Mesothelial cell of epicardium (in vitro differentiated cells): ENCODE measurements around the gene HRH2. TPM values are rescaled to one million over a fixed set of nuclear protein-coding genes. Genes with fewer than 3 reads are reported as not detected.

ENCODE experiments used
- DNase-seq, 2 experiments: peaks; one replicate each; pipeline ENCODE4 v3.0.0; 2021; ENCODE audit warnings: low spot score in 2 of 2; ENCODE audit not compliant: unreplicated experiment in 2 of 2
- H3K27ac Mint-ChIP-seq: 2 replicates; pipeline ENCODE4 v1.8.0; 2021; ENCODE audit warnings: mixed read lengths
- H3K27me3 Mint-ChIP-seq: 2 replicates; pipeline ENCODE4 v1.8.0; 2021; ENCODE audit warnings: low read depth, mixed read lengths
- H3K36me3 Mint-ChIP-seq: 2 replicates; pipeline ENCODE4 v1.8.0; 2021; ENCODE audit warnings: mixed read lengths
- H3K4me1 Mint-ChIP-seq: 2 replicates; pipeline ENCODE4 v1.8.0; 2021; ENCODE audit warnings: mixed read lengths
- H3K4me3 Mint-ChIP-seq: 2 replicates; pipeline ENCODE4 v1.8.0; 2021; ENCODE audit warnings: mild to moderate bottlenecking, moderate library complexity, mixed read lengths
- H3K9me3 Mint-ChIP-seq: 2 replicates; pipeline ENCODE4 v1.8.0; 2021; ENCODE audit warnings: mixed read lengths
- CTCF ChIP-seq: fragments of 200-600 bp; sonication (generic); IDR thresholded peaks from one replicate; pipeline ENCODE4 v1.5.0; 2021; ENCODE audit warnings: antibody characterized with exemption; ENCODE audit not compliant: unreplicated experiment
- total RNA-seq: library from RNA; stranded (reverse); gene quantifications from 3 replicates; pipeline ENCODE4 v1.2.1, GENCODE V29; 2021

HRH2 gene
- total RNA-seq, 1 donor from 2014 or later, result 2.6 TPM

DNA sequence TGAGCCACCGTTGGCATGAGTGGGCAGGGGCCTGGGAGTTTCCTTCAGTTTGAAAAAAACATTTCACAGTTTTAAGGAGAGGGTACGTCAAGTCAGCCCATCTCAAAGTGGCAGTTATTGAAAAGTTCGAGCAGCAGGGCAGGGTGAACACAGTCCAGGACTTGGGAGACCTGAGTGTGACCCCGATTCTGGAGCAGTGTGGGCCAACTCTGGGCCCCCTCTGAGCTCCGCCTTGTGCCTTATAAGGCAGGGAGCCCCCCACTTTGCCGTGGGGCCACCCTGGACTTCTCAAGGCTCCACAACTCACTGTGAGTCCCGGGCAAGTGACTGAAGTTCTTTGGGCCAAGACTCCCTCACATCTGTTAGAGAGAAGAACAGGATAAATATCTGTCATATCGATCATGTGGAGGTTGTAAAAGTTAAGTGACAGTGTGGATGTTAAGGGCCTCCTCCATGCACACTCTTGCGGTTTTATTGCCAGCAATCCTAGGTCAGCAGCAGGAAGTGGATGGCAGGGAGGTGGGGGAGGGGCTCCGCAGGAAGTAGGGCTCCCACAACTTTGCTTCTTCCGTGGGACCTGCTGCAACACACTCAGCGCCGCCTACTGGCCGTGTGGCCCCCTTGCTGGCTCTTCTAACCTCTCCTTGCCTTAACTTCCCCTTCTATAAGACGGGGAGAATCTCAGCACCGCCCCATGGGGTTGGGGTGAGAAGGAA, 38.4 kb downstream of the HRH2 start:
- peaks cover 21% of the 10 kb centered on the region for H3K4me1 Mint-ChIP-seq
- H3K27ac Mint-ChIP-seq, result no peak overlapping the region
- no peak for DNase-seq
- H3K4me3 Mint-ChIP-seq, result no peak overlapping the region
- no peaks in the 10 kb centered on the region for H3K9me3 Mint-ChIP-seq
- no peaks in the 10 kb centered on the region for H3K27me3 Mint-ChIP-seq
- no peak for TF ChIP-seq CTCF
- no peaks in the 10 kb centered on the region for H3K36me3 Mint-ChIP-seq

DNA sequence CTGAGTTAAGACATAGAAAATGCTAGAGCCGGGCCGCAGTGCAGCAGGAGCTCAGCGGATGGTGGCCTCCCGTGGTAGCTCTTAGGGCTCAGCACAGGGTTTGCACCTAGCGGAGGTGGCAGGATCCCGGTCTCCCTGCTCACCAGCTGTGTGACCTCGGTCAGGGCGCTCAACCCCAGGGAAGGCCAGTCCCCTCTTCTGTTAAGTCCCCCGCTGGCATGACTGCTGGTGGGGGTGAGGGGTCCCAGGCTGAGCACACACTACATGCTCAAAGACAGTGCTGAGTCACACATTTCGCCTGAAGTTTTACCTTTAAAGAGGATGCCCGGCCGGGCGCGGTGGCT, 39.0 kb downstream of the HRH2 start:
- Mint-ChIP-seq H3K27me3 (no peaks in the 10 kb centered on the region), H3K27ac (no peak overlapping the region), H3K36me3 (no peaks in the 10 kb centered on the region), H3K4me3 (no peak overlapping the region), H3K4me1 (peaks cover 21% of the 10 kb centered on the region), H3K9me3 (peaks cover under 1% of the 10 kb centered on the region)
- DNase-seq, result no peak
- no peak for TF ChIP-seq CTCF

- H3K9me3 Mint-ChIP-seq, result peaks cover 5% of the 10 kb centered on the region
- no peak overlapping the region for H3K4me3 Mint-ChIP-seq
- peaks cover 21% of the 10 kb centered on the region for H3K4me1 Mint-ChIP-seq
- DNase-seq, result no peak
- no peak overlapping the region for H3K27ac Mint-ChIP-seq
- H3K36me3 Mint-ChIP-seq, result peaks cover 2% of the 10 kb centered on the region
- no peak for TF ChIP-seq CTCF
- H3K27me3 Mint-ChIP-seq, result peaks cover 3% of the 10 kb centered on the region
These were observed 40.0 kb downstream of the HRH2 start for GRCh38 chr5:175697846-175698245.

- peaks cover 10% of the 10 kb centered on the region for H3K9me3 Mint-ChIP-seq
- no peak overlapping the region for H3K27ac Mint-ChIP-seq
- peaks cover 3% of the 10 kb centered on the region for H3K27me3 Mint-ChIP-seq
- no peak overlapping the region for H3K4me3 Mint-ChIP-seq
- TF ChIP-seq CTCF, result no peak
- DNase-seq, result no peak
- H3K36me3 Mint-ChIP-seq, result peaks cover 2% of the 10 kb centered on the region
- peaks cover 21% of the 10 kb centered on the region for H3K4me1 Mint-ChIP-seq
These were observed 40.7 kb downstream of the HRH2 start for GRCh38 chr5:175698401-175699115.

DNA sequence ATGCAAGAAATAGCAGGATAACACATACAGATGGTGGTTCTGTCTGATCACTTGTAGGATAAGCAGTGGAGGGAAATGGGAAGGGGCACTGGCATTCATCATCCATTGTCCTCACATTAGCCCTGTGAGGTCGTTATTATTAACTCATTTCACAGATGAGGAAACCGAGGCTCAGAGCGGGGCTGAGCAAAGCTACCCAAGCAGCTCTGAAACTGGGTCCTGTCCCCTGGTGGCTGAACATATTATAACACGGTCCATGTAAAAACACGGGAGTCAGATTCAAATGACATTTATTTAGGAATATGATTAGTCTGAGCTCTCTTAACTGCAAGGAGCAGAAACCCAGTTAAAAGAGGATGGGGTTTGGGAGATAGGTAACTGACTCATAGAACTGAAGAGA, 43.1 kb downstream of the HRH2 start:
- TF ChIP-seq CTCF, result peak; percentile 75
- Mint-ChIP-seq H3K9me3 (peaks cover 10% of the 10 kb centered on the region), H3K27ac (no peak overlapping the region), H3K4me1 (peaks cover 12% of the 10 kb centered on the region), H3K36me3 (peaks cover 2% of the 10 kb centered on the region), H3K27me3 (peaks cover 4% of the 10 kb centered on the region), H3K4me3 (no peak overlapping the region)
- no peak for DNase-seq
